Skeletal muscle tissue (tissue), 4 donors: Measurements from ENCODE around the gene C10orf71. TPM values are rescaled to one million over a fixed set of nuclear protein-coding genes. Genes with fewer than 3 reads are reported as not detected.

ENCODE experiments used
- H3K27ac ChIP-seq: one replicate; pipeline ENCODE4 v1.7.0; 2013; ENCODE audit warnings: mild to moderate bottlenecking, low read depth, low read length, inconsistent platforms
- H3K27me3 ChIP-seq, 3 donors: one replicate each; pipeline ENCODE4 v1.7.0; 2013; ENCODE audit warnings: low read length in 3 of 3; ENCODE audit not compliant: control insufficient read depth in 3 of 3, insufficient read depth in 3 of 3
- H3K36me3 ChIP-seq, 3 donors: one replicate each; pipeline ENCODE4 v1.7.0; 2013; ENCODE audit warnings: low read length in 3 of 3; ENCODE audit not compliant: control insufficient read depth in 3 of 3, insufficient read depth in 3 of 3
- H3K4me1 ChIP-seq, 3 donors: one replicate each; pipeline ENCODE4 v1.7.0; 2013; ENCODE audit warnings: low read length in 3 of 3, mild to moderate bottlenecking in 3 of 3; ENCODE audit not compliant: control insufficient read depth in 3 of 3, insufficient read depth in 3 of 3
- H3K4me3 ChIP-seq, 3 donors: one replicate each; pipeline ENCODE4 v1.7.0; 2013; ENCODE audit warnings: low read length in 3 of 3
- H3K9ac ChIP-seq, 3 donors: one replicate each; pipeline ENCODE4 v1.7.0; 2013; ENCODE audit warnings: low read length in 3 of 3, mild to moderate bottlenecking in 3 of 3, moderate library complexity in 2 of 3, low read depth in 1 of 3
- H3K9me3 ChIP-seq, 3 donors: one replicate each; pipeline ENCODE4 v1.7.0; 2013; ENCODE audit warnings: low read length in 3 of 3; ENCODE audit not compliant: control insufficient read depth in 3 of 3
- total RNA-seq: library from RNA; depleted of rRNA; stranded (reverse); fragments of >200 nt; gene quantifications from one replicate; pipeline ENCODE4 v1.2.3, GENCODE V29; 2014
- donor health status: Osteomylitis.

C10orf71 gene
- total RNA-seq, 1 donor from 2014 or later = 4.7 TPM

- no peak overlapping the region for H3K9ac ChIP-seq
- peaks cover 39 to 86% (median 79%) of the 10 kb centered on the region in 3 donors for H3K4me1 ChIP-seq
- H3K4me3 ChIP-seq = no peak overlapping the region
- no peaks in the 10 kb centered on the region for H3K9me3 ChIP-seq
- H3K27ac ChIP-seq = peak overlapping the region; percentile 48
- no peaks in the 10 kb centered on the region for H3K27me3 ChIP-seq
- peaks cover 47 to 68% (median 50%) of the 10 kb centered on the region in 3 donors for H3K36me3 ChIP-seq
Measured at GRCh38 chr10:49309691-49310411, 10.9 kb downstream of the C10orf71 start.

- H3K9me3 ChIP-seq = no peaks in the 10 kb centered on the region
- peaks cover 46 to 64% (median 49%) of the 10 kb centered on the region in 3 donors for H3K36me3 ChIP-seq
- no peak overlapping the region for H3K4me3 ChIP-seq
- H3K27me3 ChIP-seq = no peaks in the 10 kb centered on the region
- peaks cover 35 to 81% (median 77%) of the 10 kb centered on the region in 3 donors for H3K4me1 ChIP-seq
- H3K9ac ChIP-seq = no peak overlapping the region
- H3K27ac ChIP-seq = peak overlapping the region; percentile 48
Measured at GRCh38 chr10:49310460-49310859, 11.5 kb downstream of the C10orf71 start.

GRCh38 chr10:49310901-49311554, 12.1 kb downstream of the C10orf71 start:
- Histone ChIP-seq H3K9me3 (no peaks in the 10 kb centered on the region), H3K27me3 (no peaks in the 10 kb centered on the region), H3K4me1 (peaks cover 35 to 79% (median 71%) of the 10 kb centered on the region in 3 donors), H3K36me3 (peaks cover 48 to 63% (median 48%) of the 10 kb centered on the region in 3 donors), H3K9ac (peak overlapping the region in 1 of 3 donors; percentile 62), H3K4me3 (peak overlapping the region in 1 of 3 donors; percentile 22), H3K27ac (peak overlapping the region; percentile 48)

- peak overlapping the region; percentile 48 for H3K27ac ChIP-seq
- H3K36me3 ChIP-seq = peaks cover 46 to 62% (median 49%) of the 10 kb centered on the region in 3 donors
- H3K4me1 ChIP-seq = peaks cover 35 to 72% (median 64%) of the 10 kb centered on the region in 3 donors
- H3K4me3 ChIP-seq = peak overlapping the region in 1 of 3 donors; percentile 25
- no peaks in the 10 kb centered on the region for H3K27me3 ChIP-seq
- H3K9me3 ChIP-seq = no peaks in the 10 kb centered on the region
- no peak overlapping the region for H3K9ac ChIP-seq
Measured at GRCh38 chr10:49311555-49312236, 12.7 kb downstream of the C10orf71 start.

- no peaks in the 10 kb centered on the region for H3K27me3 ChIP-seq
- H3K4me1 ChIP-seq = peaks cover 34 to 66% (median 58%) of the 10 kb centered on the region in 3 donors
- no peak overlapping the region for H3K4me3 ChIP-seq
- H3K9me3 ChIP-seq = no peaks in the 10 kb centered on the region
- no peak overlapping the region for H3K9ac ChIP-seq
- peaks cover 45 to 60% (median 49%) of the 10 kb centered on the region in 3 donors for H3K36me3 ChIP-seq
- no peak overlapping the region for H3K27ac ChIP-seq
Measured at GRCh38 chr10:49312246-49312869, 13.4 kb downstream of the C10orf71 start.

- peaks cover 41 to 56% (median 52%) of the 10 kb centered on the region in 3 donors for H3K36me3 ChIP-seq
- H3K4me3 ChIP-seq = no peak overlapping the region
- H3K27ac ChIP-seq = peak overlapping the region; percentile 1
- H3K27me3 ChIP-seq = no peaks in the 10 kb centered on the region
- peak overlapping the region in 1 of 3 donors; percentile 42 for H3K9ac ChIP-seq
- peaks cover 33 to 60% (median 60%) of the 10 kb centered on the region in 3 donors for H3K4me1 ChIP-seq
- H3K9me3 ChIP-seq = no peaks in the 10 kb centered on the region
Measured at GRCh38 chr10:49313501-49314070, 14.6 kb downstream of the C10orf71 start.

GRCh38 chr10:49314806-49315205, 15.8 kb downstream of the C10orf71 start:
- peaks cover 33 to 59% (median 58%) of the 10 kb centered on the region in 3 donors for H3K4me1 ChIP-seq
- no peak overlapping the region for H3K4me3 ChIP-seq
- no peak overlapping the region for H3K9ac ChIP-seq
- no peaks in the 10 kb centered on the region for H3K27me3 ChIP-seq
- H3K36me3 ChIP-seq = peaks cover 38 to 52% (median 49%) of the 10 kb centered on the region in 3 donors
- no peaks in the 10 kb centered on the region for H3K9me3 ChIP-seq
- H3K27ac ChIP-seq = no peak overlapping the region

GRCh38 chr10:49318028-49318427, 19.1 kb downstream of the C10orf71 start:
- Histone ChIP-seq H3K4me3 (no peak overlapping the region), H3K9me3 (no peaks in the 10 kb centered on the region), H3K27me3 (no peaks in the 10 kb centered on the region), H3K27ac (no peak overlapping the region), H3K9ac (peak overlapping the region in 1 of 3 donors; percentile 46), H3K4me1 (peaks cover 20 to 45% (median 44%) of the 10 kb centered on the region in 3 donors), H3K36me3 (peaks cover 42 to 58% (median 49%) of the 10 kb centered on the region in 3 donors)

GRCh38 chr10:49318755-49319154, 19.8 kb downstream of the C10orf71 start:
- no peak overlapping the region for H3K27ac ChIP-seq
- H3K9ac ChIP-seq = peak overlapping the region in 1 of 3 donors; percentile 46
- no peak overlapping the region for H3K4me3 ChIP-seq
- H3K27me3 ChIP-seq = no peaks in the 10 kb centered on the region
- no peaks in the 10 kb centered on the region for H3K9me3 ChIP-seq
- H3K4me1 ChIP-seq = peaks cover 13 to 45% (median 44%) of the 10 kb centered on the region in 3 donors
- peaks cover 49 to 59% (median 54%) of the 10 kb centered on the region in 3 donors for H3K36me3 ChIP-seq
